Measurements from ENCODE around the gene CASP5. TPM values are rescaled to one million over a fixed set of nuclear protein-coding genes. Genes with fewer than 3 reads are reported as not detected.
"Not testable (repeated sequence)": the region's sequence is repeated elsewhere in the genome, so short reads cannot be mapped to it uniquely, and the experiment has no call there.

CASP5 gene
- total RNA-seq = 0.52 TPM

DNA sequence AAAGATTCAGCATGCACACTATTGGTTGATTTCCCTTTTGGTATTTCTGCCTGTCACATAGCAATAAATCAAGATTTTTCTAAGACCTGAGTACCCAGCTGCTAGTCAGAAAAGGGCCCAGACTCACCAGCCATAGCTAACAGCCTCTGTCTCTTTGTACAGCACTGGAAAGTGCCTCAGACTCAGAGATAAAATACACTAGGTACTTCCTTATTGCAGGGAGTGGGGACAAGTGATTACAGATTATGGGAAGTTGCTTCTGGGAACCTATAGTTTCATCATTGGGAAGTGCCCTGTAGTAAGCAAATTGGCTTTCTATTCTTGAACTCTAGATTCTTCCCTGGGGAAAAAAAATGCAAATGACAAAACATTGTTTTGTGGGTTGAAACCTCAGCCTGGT lies at the start of gene CASP5:
CASP5 (minus strand) TSS at position 166 of the 400 bp plus-strand sequence; CDS start at position 134, 32 bp downstream.
- no peak within 1 kb of the TSS for H3K9ac ChIP-seq (ENCODE audit: low read depth in 1 of 3, low read length in 3 of 3)
- H3K4me1 ChIP-seq (ENCODE audit: control insufficient read depth in 3 of 3, insufficient read depth in 3 of 3, low read length in 3 of 3) = no peaks in the 10 kb centered on the region
- no peak within 1 kb of the TSS for H3K27ac ChIP-seq (ENCODE audit: low read depth, low read length)
- H3K27me3 ChIP-seq (ENCODE audit: control insufficient read depth in 3 of 3, insufficient read depth in 3 of 3, low read length in 3 of 3) = no peaks in the 10 kb centered on the region
- no peak within 1 kb of the TSS for H3K4me3 ChIP-seq (ENCODE audit: low read length in 3 of 3)
- no peaks in the 10 kb centered on the region for H3K9me3 ChIP-seq (ENCODE audit: control insufficient read depth in 3 of 3, low read length in 3 of 3)
- no peaks in the 10 kb centered on the region for H3K36me3 ChIP-seq (ENCODE audit: control insufficient read depth in 3 of 3, insufficient read depth in 3 of 3, low read length in 3 of 3)

DNA sequence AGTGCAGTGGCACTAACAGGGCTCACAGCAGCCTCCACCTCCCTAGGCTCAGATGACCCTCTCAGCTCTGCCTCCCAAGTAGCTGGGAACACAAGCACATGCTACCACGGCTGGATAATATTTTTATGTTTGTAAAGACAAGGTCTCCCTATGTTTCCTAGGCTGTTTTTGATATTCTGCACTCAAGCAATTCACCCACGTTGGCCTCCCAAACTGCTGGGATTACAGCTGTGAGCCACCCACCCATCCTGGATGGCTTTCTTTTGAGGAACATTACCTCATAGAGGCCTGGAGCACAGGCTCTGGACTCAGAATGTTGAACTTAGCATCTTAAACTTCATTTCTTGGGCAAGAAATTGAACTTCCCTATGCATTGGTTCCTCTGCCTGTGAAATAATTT lies 49.1 kb upstream of the CASP5 start:
- not testable (repeated sequence) for H3K27ac ChIP-seq (ENCODE audit: low read depth, low read length); H3K9ac ChIP-seq (ENCODE audit: low read depth in 1 of 3, low read length in 3 of 3); H3K36me3 ChIP-seq (ENCODE audit: control insufficient read depth in 3 of 3, insufficient read depth in 3 of 3, low read length in 3 of 3); H3K4me3 ChIP-seq (ENCODE audit: low read length in 3 of 3); H3K27me3 ChIP-seq (ENCODE audit: control insufficient read depth in 3 of 3, insufficient read depth in 3 of 3, low read length in 3 of 3); H3K9me3 ChIP-seq (ENCODE audit: control insufficient read depth in 3 of 3, low read length in 3 of 3); H3K4me1 ChIP-seq (ENCODE audit: control insufficient read depth in 3 of 3, insufficient read depth in 3 of 3, low read length in 3 of 3)

DNA sequence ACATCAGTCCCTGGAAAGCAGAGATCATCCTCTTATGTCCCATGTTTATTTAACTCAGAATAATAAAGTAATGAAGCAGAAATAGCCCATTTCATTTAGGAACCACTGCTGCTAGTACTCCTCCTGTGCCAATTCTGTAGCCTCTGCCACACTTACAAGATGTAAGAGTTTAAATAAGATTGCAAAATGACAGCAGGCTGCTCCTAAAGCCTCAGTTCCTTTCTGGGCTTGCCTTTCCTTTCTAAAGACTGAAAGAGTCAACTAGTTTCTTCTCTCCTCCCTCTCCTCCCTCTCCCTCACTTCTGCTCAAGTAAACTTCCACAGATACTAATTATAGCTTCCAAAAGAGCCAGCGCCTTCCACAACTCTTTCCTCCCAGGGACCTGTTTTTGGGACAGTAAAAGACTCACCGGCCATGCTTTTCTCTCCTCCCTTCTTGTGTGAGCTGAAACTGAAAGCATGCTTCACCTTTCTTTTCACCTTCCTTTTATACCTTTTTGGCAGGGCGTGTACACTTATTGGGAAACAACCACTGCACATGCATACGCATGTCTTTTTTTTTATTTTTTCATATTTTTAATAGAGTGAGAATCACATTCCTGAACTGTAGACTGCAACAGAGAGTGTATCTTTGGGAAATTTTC lies 48.2 kb upstream of the CASP5 start:
- Histone ChIP-seq H3K36me3 (ENCODE audit: control insufficient read depth in 3 of 3, insufficient read depth in 3 of 3, low read length in 3 of 3) (no peaks in the 10 kb centered on the region), H3K4me1 (ENCODE audit: control insufficient read depth in 3 of 3, insufficient read depth in 3 of 3, low read length in 3 of 3) (no peaks in the 10 kb centered on the region), H3K27ac (ENCODE audit: low read depth, low read length) (no peak overlapping the region), H3K9me3 (ENCODE audit: control insufficient read depth in 3 of 3, low read length in 3 of 3) (no peaks in the 10 kb centered on the region), H3K9ac (ENCODE audit: low read depth in 1 of 3, low read length in 3 of 3) (no peak overlapping the region), H3K4me3 (ENCODE audit: low read length in 3 of 3) (no peak overlapping the region), H3K27me3 (ENCODE audit: control insufficient read depth in 3 of 3, insufficient read depth in 3 of 3, low read length in 3 of 3) (no peaks in the 10 kb centered on the region)

DNA sequence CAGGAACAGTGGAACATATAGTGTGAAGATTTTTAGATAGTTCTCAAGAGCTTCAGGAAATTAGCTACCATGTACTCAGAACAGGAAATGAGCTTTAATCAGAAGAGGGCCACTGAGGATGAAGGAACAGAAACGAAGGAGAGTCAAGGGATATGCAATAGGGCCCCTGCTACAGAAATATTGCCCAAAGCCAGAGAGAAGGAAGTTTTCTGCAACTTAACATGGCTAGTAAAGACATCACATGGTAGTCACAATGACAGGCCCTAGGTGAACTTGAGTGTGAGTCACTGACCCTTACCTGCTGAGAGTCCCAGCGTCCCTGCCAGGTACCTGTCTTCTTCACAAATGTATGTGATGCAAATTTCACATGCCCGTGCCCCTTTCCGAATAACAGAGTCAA lies 47.3 kb upstream of the CASP5 start:
- H3K4me1 ChIP-seq (ENCODE audit: control insufficient read depth in 3 of 3, insufficient read depth in 3 of 3, low read length in 3 of 3) = no peaks in the 10 kb centered on the region
- no peaks in the 10 kb centered on the region for H3K27me3 ChIP-seq (ENCODE audit: control insufficient read depth in 3 of 3, insufficient read depth in 3 of 3, low read length in 3 of 3)
- no peaks in the 10 kb centered on the region for H3K9me3 ChIP-seq (ENCODE audit: control insufficient read depth in 3 of 3, low read length in 3 of 3)
- H3K4me3 ChIP-seq (ENCODE audit: low read length in 3 of 3) = no peak overlapping the region
- no peaks in the 10 kb centered on the region for H3K36me3 ChIP-seq (ENCODE audit: control insufficient read depth in 3 of 3, insufficient read depth in 3 of 3, low read length in 3 of 3)
- no peak overlapping the region for H3K9ac ChIP-seq (ENCODE audit: low read depth in 1 of 3, low read length in 3 of 3)
- no peak overlapping the region for H3K27ac ChIP-seq (ENCODE audit: low read depth, low read length)

DNA sequence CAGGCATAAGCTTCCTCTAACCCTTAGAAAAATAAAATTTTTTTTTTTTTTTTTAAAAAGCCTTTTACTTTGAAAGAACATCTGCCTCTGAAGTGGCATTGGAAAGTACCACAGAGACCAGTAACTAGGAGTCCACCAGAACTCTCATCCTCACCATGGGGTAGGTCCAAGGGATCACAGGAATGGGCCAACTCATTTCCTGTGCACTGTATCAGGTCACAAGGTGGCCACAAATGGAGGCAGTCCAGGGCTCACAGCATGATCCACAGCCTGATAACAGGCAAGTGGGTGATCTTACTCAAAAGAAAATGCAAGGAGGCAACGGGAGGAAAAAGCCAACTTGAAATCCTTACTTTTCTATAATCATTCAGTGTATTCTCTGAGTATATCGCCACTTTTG lies 46.8 kb upstream of the CASP5 start:
- H3K9ac ChIP-seq (ENCODE audit: low read depth in 1 of 3, low read length in 3 of 3); H3K9me3 ChIP-seq (ENCODE audit: control insufficient read depth in 3 of 3, low read length in 3 of 3); H3K27me3 ChIP-seq (ENCODE audit: control insufficient read depth in 3 of 3, insufficient read depth in 3 of 3, low read length in 3 of 3); H3K27ac ChIP-seq (ENCODE audit: low read depth, low read length); H3K4me1 ChIP-seq (ENCODE audit: control insufficient read depth in 3 of 3, insufficient read depth in 3 of 3, low read length in 3 of 3); H3K36me3 ChIP-seq (ENCODE audit: control insufficient read depth in 3 of 3, insufficient read depth in 3 of 3, low read length in 3 of 3); H3K4me3 ChIP-seq (ENCODE audit: low read length in 3 of 3): not testable (repeated sequence)

DNA sequence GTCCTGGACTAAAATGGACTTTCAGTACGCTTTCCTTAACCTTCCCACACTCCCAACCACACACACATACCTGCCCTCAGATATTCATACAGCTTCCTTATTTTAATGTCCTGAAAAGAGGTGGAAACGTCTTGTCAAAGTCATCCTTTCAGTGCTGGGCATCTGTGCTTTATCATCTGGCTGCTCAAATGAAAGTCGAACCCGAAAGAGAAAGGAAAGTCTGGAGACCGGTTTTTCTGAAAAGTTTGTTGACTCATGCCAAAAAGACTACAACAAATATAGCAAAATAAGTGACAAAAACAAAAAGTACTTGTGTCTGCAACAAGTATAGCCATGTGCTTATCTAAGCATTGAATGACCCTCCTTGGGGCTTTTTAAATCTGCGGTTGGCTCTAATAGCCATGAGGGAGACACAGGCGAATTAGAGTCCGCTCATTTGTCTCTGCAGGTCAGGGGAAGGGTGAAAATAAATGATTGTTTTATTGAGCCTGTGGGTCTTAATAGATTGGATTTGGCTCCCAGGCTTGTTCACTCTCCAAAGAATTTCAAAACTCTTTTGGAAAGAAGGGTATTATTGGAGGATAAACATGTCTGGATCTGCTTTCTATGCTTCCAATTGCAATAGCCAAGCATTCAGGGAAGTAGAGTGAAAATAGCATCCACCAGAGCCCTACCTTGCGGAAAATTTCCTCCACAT lies 40.4 kb upstream of the CASP5 start:
- not testable (repeated sequence) for H3K4me1 ChIP-seq (ENCODE audit: control insufficient read depth in 3 of 3, insufficient read depth in 3 of 3, low read length in 3 of 3); H3K27ac ChIP-seq (ENCODE audit: low read depth, low read length); H3K36me3 ChIP-seq (ENCODE audit: control insufficient read depth in 3 of 3, insufficient read depth in 3 of 3, low read length in 3 of 3); H3K9me3 ChIP-seq (ENCODE audit: control insufficient read depth in 3 of 3, low read length in 3 of 3); H3K4me3 ChIP-seq (ENCODE audit: low read length in 3 of 3); H3K9ac ChIP-seq (ENCODE audit: low read depth in 1 of 3, low read length in 3 of 3); H3K27me3 ChIP-seq (ENCODE audit: control insufficient read depth in 3 of 3, insufficient read depth in 3 of 3, low read length in 3 of 3)

DNA sequence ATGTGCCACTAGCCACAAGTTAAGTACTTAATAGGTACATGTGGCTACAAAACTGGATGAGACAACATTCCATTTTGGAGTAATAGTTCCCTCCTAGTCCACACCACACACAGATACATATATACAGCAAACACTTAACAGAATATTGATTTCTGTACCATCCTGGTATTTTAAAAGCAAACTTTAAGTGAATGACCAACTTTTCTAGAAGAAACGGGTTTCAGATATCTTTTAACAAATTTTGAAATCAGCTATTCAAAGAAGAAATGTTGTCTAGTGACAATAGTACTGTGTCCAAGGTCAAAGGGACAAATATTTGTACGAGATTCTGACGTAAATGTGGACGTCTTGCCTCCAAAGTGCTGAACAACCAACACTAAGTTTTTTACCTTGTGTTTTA lies 34.5 kb upstream of the CASP5 start:
- H3K36me3 ChIP-seq (ENCODE audit: control insufficient read depth in 3 of 3, insufficient read depth in 3 of 3, low read length in 3 of 3) = no peaks in the 10 kb centered on the region
- no peak overlapping the region for H3K27ac ChIP-seq (ENCODE audit: low read depth, low read length)
- H3K9ac ChIP-seq (ENCODE audit: low read depth in 1 of 3, low read length in 3 of 3) = no peak overlapping the region
- no peaks in the 10 kb centered on the region for H3K27me3 ChIP-seq (ENCODE audit: control insufficient read depth in 3 of 3, insufficient read depth in 3 of 3, low read length in 3 of 3)
- H3K4me3 ChIP-seq (ENCODE audit: low read length in 3 of 3) = no peak overlapping the region
- no peaks in the 10 kb centered on the region for H3K9me3 ChIP-seq (ENCODE audit: control insufficient read depth in 3 of 3, low read length in 3 of 3)
- no peaks in the 10 kb centered on the region for H3K4me1 ChIP-seq (ENCODE audit: control insufficient read depth in 3 of 3, insufficient read depth in 3 of 3, low read length in 3 of 3)

DNA sequence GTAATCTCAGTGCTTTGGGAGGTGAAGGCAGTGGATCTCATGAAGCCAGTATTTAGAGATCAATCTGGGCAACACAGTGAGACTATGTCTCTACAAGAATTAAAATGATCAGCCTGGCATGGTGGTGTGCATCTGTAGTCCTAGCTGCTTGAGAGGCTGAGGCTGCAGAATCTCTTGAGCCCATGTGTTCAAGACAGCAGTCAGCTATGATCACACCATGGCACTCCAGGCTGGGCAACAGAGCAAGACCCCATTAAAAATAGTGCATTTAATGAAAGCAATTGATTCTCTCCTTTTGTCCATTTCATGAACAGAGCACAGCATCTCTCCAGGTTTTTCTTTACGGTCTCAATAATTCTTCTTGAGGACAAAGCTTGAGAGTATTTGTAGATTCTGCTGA lies 33.5 kb upstream of the CASP5 start:
- H3K9me3 ChIP-seq (ENCODE audit: control insufficient read depth in 3 of 3, low read length in 3 of 3) = no peaks in the 10 kb centered on the region
- no peak overlapping the region for H3K4me3 ChIP-seq (ENCODE audit: low read length in 3 of 3)
- no peaks in the 10 kb centered on the region for H3K4me1 ChIP-seq (ENCODE audit: control insufficient read depth in 3 of 3, insufficient read depth in 3 of 3, low read length in 3 of 3)
- no peaks in the 10 kb centered on the region for H3K36me3 ChIP-seq (ENCODE audit: control insufficient read depth in 3 of 3, insufficient read depth in 3 of 3, low read length in 3 of 3)
- H3K27me3 ChIP-seq (ENCODE audit: control insufficient read depth in 3 of 3, insufficient read depth in 3 of 3, low read length in 3 of 3) = no peaks in the 10 kb centered on the region
- H3K9ac ChIP-seq (ENCODE audit: low read depth in 1 of 3, low read length in 3 of 3) = no peak overlapping the region
- H3K27ac ChIP-seq (ENCODE audit: low read depth, low read length) = no peak overlapping the region

DNA sequence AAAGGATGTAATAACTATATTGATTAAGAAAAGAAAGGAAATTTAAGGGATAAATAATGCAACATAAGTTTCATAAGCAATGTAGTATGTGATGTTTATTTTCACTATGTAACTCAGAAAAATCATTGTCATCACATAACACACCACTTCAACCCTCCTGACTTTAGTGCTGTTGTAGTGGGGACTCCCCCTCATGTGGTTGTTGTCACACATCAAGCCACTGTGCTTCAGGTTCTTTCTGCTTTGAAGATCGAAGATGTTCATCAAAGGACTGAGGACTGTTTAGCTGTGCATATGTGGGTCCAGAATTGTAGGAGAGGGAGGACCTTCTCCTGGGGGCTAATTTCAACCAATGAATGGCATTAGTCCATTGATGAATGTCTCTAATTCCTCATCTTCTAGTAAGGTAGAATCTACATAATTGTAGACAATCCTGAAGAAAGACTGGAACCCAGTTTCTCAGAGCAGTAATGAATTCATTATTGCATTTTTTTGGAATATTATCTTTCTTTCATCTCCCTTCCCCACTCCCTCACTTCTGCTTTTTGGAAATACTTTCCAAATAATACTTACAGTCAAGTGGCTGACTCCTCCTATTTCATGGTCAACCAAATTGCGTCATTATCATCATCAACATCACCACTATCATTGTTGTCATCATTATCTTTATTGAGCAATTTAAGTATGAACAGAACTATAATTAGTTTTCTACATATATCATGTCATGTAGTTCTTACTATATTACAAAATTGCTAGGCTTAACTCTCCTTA lies 31.9 kb upstream of the CASP5 start:
- no peaks in the 10 kb centered on the region for H3K27me3 ChIP-seq (ENCODE audit: control insufficient read depth in 3 of 3, insufficient read depth in 3 of 3, low read length in 3 of 3)
- no peak overlapping the region for H3K4me3 ChIP-seq (ENCODE audit: low read length in 3 of 3)
- no peak overlapping the region for H3K9ac ChIP-seq (ENCODE audit: low read depth in 1 of 3, low read length in 3 of 3)
- no peak overlapping the region for H3K27ac ChIP-seq (ENCODE audit: low read depth, low read length)
- no peaks in the 10 kb centered on the region for H3K9me3 ChIP-seq (ENCODE audit: control insufficient read depth in 3 of 3, low read length in 3 of 3)
- no peaks in the 10 kb centered on the region for H3K36me3 ChIP-seq (ENCODE audit: control insufficient read depth in 3 of 3, insufficient read depth in 3 of 3, low read length in 3 of 3)
- H3K4me1 ChIP-seq (ENCODE audit: control insufficient read depth in 3 of 3, insufficient read depth in 3 of 3, low read length in 3 of 3) = no peaks in the 10 kb centered on the region

DNA sequence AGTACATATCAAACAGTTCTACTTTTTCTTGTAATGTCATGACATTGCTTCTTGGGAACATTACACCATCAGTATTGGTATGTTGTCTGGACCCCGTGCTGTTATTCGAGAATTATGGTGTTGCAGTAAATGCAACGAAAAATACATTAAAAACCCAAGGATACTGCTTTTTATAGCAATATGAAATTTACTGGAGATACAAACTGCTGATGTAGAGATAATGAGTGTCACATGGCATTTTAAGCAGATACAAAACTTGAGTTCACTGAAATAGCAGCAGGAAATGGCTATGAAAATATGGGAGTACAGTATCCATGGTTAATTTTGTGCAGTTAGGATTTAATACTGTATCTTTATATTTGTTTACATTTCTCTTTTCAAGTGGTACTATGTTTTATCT lies 29.5 kb upstream of the CASP5 start:
- H3K27ac ChIP-seq (ENCODE audit: low read depth, low read length) = no peak overlapping the region
- no peaks in the 10 kb centered on the region for H3K36me3 ChIP-seq (ENCODE audit: control insufficient read depth in 3 of 3, insufficient read depth in 3 of 3, low read length in 3 of 3)
- H3K9ac ChIP-seq (ENCODE audit: low read depth in 1 of 3, low read length in 3 of 3) = no peak overlapping the region
- H3K27me3 ChIP-seq (ENCODE audit: control insufficient read depth in 3 of 3, insufficient read depth in 3 of 3, low read length in 3 of 3) = no peaks in the 10 kb centered on the region
- no peak overlapping the region for H3K4me3 ChIP-seq (ENCODE audit: low read length in 3 of 3)
- H3K9me3 ChIP-seq (ENCODE audit: control insufficient read depth in 3 of 3, low read length in 3 of 3) = no peaks in the 10 kb centered on the region
- no peaks in the 10 kb centered on the region for H3K4me1 ChIP-seq (ENCODE audit: control insufficient read depth in 3 of 3, insufficient read depth in 3 of 3, low read length in 3 of 3)

All from skeletal muscle tissue (tissue), 4 donors.